ENCODE data around the gene NEUROG2. TPM values are rescaled to one million over a fixed set of nuclear protein-coding genes. Genes with fewer than 3 reads are reported as not detected.

The NEUROG2 gene
- polyA plus RNA-seq, 12 donors: 0.05 to 0.22 TPM; not detected in 10

DNA sequence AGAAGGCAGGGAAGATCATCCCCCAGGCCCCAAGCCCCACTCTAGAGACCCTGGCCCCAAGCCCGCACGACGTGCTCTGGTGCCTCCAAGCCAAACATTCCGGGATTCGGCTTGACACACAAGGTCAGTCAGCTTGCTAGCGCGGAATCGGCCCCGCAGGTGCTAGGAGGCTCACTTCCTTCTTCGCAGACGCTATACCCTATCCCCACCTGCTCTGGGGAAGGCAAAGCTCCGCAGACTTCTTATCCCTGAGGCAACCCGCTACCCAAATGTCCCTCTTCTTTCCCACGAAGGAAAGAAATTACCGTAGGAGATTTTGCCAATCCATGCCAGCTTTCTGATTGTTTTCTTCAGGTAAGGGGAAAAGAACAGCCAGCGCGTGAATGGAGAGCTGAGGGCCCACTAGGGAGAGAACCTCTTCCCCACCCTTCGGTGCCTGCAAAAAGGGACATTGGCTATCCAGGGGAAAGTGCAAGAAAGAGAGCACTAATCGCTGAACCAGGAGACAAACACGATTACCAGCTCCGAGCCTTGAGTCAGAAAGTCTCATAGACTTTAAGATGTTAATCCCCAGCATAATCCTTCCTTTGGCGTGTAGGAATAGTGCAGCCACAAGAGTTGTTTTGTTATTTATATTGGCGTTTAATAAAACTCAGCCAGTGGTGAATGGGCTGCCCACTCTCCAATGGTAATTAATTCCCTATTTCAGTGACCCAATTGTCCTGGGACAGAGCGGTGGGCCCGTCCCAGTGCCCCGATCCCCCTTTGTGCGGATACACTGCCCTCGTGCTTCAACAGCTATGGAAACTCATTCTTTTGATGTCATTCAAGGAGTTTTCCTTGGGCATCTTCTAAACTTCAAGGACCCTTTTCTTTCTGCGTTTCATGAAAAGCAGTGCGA is 5.4 kb upstream of the NEUROG2 start:
- DNase-seq: peak; percentile 1

GRCh38 chr4:112520598-112521122 is 4.7 kb upstream of the NEUROG2 start:
- DNase-seq: no peak

DNA sequence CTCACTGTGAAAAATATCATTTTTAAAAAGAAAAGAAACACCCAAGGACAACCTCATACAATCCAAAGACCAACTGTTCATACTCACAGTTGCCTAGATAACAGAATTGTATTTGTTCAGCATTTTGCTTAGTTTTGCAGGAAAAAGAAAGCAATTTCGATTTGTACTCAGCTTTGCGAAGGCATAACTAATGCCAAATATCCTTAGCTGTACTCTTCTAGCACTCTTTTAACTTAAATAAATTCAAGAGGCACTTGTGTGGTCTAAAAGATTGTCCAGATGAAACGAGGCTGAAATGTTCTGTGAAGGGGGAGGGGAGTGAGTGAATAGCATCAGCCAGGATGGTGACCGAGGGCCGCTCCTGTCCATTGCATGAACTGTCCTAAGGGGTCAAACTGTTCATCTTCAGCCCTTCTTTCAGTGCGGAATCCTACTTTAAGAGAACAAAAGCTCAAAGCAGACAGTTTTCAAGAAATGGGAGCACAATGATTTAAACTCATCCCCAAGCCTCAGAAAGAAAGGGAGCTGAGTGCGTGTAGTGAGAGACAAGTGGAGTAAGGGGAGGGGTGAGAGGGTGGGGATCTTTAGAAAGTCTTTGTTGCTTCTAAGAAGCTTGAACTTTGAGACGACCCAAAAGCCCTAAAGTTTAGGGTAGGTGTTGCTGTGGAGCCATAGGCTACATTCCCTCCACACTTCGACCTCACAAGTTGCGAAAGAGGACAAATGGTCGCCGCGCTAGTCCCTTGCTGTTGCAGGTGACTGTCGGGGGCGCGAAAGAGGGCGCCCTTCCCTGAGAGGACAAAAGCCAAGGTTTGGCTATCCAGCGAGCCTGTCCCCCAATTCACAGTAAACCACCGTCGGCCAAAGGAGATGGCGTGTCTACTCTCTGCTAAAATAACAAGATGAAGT is 4.0 kb upstream of the NEUROG2 start:
- peak; percentile 4 for DNase-seq

GRCh38 chr4:112518675-112519074 is 2.7 kb upstream of the NEUROG2 start:
- peak; percentile 0 for DNase-seq

DNA sequence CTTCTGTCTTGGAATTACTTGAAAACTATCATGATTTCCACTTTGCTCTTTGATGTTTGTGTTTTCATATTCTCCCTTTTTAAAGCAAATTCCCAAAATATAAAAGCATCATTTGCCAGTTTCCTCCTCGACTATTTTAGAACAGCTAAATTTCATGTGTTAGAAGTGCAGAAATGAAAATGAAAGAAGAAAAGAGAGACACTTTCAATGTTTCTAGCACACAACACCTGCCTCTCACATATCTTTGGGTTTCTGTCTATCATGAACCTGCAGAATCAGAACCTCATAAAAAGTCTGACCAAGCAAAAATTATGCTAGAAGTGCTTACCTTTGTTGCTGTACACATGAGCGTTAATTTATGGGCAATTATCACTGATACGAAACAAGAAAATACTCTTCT is 1.9 kb upstream of the NEUROG2 start:
- DNase-seq: peak; percentile 4

GRCh38 chr4:112517067-112517634 is 1.2 kb upstream of the NEUROG2 start:
- DNase-seq: peak; percentile 1

- DNase-seq: peak; percentile 5
These were observed 589 bp upstream of the NEUROG2 start for GRCh38 chr4:112516471-112517066.

DNA sequence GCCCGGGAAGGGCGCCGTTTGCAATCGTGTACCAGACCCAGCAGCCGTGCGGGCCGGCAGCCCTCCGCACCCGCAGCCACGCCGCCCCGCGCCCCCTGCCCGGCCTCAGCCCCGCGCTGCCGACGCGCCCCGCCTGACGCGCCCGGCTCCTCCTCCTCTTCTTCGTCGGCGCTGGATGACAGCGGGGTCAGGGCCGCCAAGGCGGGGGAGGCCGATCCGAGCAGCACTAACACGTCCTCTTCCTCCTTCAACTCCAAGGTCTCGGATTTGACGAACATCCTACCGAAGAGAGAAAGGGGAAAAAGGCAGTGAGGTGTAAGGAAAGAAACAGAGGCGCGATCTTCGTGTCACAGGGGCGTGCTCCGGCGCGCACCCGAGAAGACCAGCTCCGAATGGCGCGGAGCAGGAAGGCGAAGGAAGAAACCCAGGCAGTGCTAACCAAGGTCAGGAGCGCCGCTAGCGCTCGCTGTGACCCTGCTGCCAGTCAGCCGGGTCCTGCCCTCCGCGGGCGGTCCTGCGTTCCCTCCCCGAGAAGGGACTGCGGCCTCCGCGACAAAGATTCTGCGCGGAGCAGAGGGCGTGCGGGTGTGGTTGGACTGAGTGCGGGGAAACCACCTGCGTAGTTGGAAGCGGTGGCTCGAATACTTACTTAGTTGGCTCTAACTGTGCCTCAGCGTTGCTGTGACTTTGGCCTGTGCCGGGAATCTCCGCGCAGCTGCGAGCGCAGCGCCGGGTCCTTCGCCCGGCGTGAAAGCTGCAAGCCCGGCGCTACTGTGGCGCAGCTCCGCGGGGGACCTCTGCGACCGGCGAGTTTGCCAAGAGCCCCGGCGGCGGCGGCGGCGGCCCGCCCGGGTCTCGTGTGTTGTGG is 548 bp downstream of the NEUROG2 start:
- DNase-seq: peak; percentile 50

DNA sequence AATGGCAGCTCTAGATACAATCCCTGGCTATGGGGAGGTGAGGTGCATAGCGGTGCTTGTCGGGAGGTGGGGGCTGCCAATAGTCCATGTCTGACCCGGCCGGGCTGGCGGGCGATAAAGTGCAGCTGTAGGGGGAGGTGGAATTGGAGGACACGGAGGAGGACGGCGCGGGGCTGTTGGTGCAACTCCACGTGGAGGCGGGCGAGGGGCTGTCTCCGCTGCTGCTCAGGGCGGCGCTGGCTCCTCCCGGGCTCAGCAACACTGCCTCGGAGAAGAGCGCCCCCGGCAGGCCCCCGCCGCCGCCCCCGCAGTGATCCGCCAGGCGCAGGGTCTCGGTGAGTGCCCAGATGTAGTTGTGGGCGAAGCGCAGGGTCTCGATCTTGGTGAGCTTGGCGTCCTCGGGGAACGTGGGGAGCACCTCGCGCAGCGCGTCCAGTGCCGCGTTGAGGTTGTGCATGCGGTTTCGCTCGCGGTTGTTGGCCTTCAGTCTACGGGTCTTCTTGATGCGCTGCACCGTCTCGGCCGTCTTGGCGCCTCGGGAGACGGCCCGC is 1.3 kb downstream of the NEUROG2 start:
- DNase-seq: no peak

GRCh38 chr4:112513971-112514646 is 1.9 kb downstream of the NEUROG2 start:
- peak; percentile 2 for DNase-seq

- DNase-seq: no peak
These were observed 4.2 kb downstream of the NEUROG2 start for GRCh38 chr4:112511803-112512118.

DNA sequence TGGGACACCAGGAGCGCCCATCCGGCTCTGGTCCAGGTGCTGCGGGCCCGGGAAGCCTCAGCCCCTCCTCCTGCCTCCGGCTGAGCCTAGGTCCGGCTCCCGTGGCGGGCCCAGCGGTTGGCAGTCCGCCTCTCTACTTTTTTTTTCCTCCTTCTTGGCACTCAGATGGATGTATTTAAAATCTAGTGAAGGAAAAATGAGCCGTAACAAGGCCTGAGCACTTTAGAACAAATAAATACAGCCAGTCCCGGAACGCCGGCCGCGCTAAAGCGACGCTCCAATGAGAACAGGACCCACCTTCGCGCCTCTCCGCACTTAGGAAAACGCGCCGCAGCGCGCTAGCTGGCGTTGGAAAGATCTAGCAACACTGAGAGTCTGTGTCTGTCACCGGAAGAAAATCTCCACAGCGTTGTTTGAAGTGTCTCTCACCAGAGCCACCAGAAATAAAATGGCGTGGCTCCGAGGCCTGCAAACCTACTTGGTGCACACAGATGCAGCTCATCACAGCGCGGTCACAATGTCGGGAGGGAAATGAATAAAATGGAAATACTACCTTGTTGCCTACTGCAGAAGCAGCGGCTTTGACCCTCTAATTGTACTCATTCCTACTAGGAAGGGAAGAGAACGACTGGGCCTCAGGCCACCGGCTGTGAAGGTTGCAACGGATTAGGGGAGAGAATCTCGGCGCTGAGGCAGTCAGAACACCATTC is 4.7 kb downstream of the NEUROG2 start:
- peak; percentile 20 for DNase-seq

DNA sequence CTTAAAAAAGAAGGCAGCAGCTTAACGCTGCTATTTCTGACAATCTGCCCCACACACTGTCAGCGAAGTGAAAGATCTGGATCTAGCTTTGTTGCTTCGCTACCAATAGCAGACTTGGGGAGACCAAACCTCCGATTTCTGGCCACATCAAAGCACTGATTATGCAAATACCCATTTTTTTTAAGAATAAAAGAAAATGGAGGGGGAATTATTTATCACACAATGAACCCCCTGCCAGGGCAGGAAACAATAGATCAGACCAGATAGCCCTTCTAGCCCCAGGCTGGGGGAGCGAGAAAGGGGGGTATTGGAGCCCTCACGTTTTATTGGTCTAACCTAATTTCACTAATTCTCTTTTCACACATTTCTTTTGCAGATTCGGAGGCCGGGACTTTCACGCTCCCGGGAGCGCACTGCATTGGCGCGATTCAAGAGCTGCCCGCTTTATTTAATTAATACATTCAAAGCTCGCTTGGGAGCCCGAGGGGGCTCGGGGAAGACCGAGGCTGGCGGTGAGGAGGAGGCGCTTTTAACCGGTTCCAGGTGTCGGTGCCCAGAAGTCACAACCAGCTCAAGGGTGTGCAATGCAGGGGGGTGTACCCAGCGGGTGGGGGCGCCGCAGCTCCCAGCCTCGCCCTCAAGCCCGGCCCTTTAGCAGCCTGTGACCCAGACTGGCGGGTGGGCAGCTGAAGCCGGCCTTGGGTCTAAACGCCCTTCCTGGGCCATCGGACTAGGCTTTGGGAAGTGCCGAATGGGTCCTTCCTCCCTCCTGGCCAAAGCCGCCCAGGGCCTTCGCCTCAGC is 5.5 kb downstream of the NEUROG2 start:
- peak; percentile 3 for DNase-seq

DNA sequence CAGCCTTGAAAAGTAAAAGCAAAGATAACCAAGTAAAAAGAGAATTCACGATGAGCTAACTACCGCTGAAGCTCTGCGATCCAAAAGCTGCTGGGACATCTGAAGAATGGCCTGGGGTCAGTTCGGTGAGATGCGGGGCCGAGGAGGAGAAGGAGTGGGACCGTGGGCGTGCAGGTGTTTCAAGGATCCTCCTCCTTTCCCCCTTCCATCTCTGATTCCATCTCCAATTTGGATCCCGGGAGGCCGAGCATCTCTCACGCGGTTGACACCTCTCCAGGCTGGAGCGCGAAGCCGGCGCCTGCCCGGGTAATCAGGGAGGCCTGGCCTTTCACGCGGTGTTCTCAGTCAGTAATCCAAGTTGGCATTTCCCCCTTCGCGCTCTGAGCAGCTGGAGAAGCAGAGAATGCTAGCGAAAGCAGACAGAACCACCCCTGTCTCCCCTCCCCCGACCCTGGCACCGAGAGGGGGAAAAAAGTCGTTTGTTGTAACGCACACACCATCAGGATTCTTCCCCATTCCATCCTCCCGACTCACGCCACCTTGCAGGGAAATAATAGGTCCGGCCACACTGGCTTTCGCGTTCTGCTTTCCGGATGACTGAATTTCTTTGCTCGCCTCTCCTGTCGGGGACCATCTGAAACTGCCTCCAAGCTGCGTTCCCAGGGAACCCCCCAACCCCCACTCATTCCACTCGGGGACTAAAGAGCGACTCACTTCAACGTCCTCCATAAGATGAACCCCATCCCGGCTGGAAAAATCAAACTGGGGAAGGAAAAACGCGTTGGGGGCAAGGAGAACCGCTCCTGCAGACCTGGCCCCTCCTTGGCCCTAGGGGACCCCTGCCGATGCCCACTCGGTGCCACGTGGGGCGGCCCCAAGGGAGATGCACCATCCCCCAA is 6.5 kb downstream of the NEUROG2 start:
- peak; percentile 12 for DNase-seq

DNA sequence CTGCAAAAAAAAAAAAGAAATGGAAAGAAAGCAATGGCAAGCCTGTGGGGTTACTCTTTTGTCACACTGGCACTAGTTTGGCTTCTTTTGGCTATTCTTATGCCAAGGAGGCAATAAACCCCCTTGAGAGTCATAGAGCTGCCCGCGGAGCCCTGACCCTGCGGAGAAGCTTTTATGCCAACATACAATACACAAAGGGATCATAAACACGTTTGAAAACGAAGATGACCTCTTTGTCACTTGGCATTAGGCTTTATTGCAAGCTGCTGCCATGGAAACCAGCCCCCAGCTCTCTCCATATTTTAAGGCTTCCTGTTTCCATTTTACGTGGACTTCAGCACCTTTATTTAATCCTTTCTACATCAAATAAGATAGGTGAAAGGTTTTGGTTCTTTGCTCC is 7.6 kb downstream of the NEUROG2 start:
- DNase-seq: no peak

- no peak for DNase-seq
These were observed 11.2 kb downstream of the NEUROG2 start for GRCh38 chr4:112504807-112505206.

DNA sequence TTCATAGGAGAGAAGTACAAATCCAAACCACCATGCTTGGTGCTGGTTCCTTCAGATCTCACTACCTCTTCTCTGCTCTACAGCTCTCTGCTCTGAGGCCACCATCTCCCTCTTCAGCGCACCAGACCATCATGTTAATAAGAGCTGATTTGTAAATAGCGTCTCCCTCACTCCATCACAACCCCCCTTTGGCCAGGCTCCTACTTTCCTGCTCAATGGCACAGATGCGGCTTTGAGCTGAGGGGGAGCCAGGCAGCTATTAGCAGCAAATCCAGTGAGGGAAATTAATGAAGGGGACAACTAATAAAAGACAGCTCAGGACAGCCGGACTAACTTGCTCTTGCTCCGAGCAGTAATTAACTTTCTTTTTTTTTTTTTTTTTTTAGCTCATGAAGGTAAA is 13.1 kb downstream of the NEUROG2 start:
- DNase-seq: no peak

All from muscle of arm (tissue), 12 donors.